ENCODE measurements around the gene PLIN1. TPM values are rescaled to one million over a fixed set of nuclear protein-coding genes. Genes with fewer than 3 reads are reported as not detected.
A peak's percentile ranks its signal among the peaks of the same experiment; 100 is the strongest.

PLIN1 gene
- total RNA-seq, 1 donor from 2014 or later, result 0.58 TPM

DNA sequence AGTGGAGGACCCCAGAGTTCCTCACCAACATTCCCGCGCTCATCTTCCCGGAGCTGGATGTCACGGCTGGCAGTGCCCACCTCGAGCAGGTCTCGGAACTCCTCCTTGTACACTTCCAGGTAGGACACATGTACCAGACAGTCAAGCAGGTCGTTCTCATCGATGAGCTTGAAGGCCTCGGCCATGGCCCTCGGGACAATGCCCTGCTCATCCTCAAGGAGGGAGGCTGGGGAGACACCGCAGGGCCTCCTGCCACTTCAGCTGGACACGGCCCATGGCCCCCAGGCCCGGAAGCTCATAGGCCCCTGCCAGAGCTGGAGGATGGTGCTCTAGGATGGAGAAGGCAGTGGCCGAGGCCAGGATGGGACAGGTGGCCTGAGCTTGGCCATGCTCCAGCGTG lies 29.5 kb downstream of the PLIN1 start:
- H3K27ac Mint-ChIP-seq, result no peak overlapping the region
- DNase-seq (ENCODE audit: extremely low spot score, unreplicated experiment), result no peak
- peaks cover 8% of the 10 kb centered on the region for H3K36me3 Mint-ChIP-seq
- H3K4me3 Mint-ChIP-seq, result no peak overlapping the region
- no peaks in the 10 kb centered on the region for H3K9me3 Mint-ChIP-seq
- peaks cover 4% of the 10 kb centered on the region for H3K27me3 Mint-ChIP-seq
- TF ChIP-seq, protein P1, sequence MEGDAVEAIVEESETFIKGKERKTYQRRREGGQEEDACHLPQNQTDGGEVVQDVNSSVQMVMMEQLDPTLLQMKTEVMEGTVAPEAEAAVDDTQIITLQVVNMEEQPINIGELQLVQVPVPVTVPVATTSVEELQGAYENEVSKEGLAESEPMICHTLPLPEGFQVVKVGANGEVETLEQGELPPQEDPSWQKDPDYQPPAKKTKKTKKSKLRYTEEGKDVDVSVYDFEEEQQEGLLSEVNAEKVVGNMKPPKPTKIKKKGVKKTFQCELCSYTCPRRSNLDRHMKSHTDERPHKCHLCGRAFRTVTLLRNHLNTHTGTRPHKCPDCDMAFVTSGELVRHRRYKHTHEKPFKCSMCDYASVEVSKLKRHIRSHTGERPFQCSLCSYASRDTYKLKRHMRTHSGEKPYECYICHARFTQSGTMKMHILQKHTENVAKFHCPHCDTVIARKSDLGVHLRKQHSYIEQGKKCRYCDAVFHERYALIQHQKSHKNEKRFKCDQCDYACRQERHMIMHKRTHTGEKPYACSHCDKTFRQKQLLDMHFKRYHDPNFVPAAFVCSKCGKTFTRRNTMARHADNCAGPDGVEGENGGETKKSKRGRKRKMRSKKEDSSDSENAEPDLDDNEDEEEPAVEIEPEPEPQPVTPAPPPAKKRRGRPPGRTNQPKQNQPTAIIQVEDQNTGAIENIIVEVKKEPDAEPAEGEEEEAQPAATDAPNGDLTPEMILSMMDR (conservative IDR thresholded peaks at IDR 0.05), result no peak
- peaks cover 12% of the 10 kb centered on the region for H3K4me1 Mint-ChIP-seq (ENCODE audit: unreplicated experiment)

DNA sequence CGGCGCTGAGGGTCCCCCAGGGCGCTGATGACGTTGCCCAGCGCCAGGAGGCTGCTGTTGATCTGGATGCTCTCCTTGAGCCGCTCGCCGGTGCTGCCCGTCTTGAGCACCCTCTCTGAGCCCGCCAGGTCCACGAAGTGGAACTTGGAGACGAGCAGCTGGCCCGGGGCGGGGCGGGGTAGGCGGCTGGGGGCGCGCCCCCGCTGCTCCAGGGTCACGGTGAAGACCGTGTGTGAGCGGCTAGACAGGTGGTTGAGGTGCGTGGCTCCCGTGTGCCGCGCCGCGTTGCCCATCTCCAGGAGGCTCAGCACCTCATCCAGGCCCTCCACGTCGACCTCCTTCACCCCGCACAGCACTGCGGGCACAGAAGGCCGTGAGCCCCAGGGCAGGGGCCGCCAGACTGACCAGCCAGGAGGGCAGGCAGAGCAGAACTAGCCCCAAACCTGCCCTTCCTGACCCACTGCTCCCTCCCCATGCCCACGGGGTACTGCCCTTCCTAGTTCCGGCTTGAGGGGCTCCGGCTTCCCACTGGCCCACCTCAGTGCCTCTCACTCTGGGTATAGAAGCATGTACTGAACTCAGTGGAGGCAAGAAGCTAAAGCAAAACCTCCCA lies 30.0 kb downstream of the PLIN1 start:
- Mint-ChIP-seq H3K4me1 (ENCODE audit: unreplicated experiment) (peaks cover 7% of the 10 kb centered on the region), H3K4me3 (no peak overlapping the region), H3K27me3 (no peaks in the 10 kb centered on the region), H3K9me3 (no peaks in the 10 kb centered on the region), H3K27ac (no peak overlapping the region), H3K36me3 (peaks cover 8% of the 10 kb centered on the region)
- TF ChIP-seq, protein P1 (conservative IDR thresholded peaks at IDR 0.05), result no peak
- DNase-seq (ENCODE audit: extremely low spot score, unreplicated experiment), result no peak

DNA sequence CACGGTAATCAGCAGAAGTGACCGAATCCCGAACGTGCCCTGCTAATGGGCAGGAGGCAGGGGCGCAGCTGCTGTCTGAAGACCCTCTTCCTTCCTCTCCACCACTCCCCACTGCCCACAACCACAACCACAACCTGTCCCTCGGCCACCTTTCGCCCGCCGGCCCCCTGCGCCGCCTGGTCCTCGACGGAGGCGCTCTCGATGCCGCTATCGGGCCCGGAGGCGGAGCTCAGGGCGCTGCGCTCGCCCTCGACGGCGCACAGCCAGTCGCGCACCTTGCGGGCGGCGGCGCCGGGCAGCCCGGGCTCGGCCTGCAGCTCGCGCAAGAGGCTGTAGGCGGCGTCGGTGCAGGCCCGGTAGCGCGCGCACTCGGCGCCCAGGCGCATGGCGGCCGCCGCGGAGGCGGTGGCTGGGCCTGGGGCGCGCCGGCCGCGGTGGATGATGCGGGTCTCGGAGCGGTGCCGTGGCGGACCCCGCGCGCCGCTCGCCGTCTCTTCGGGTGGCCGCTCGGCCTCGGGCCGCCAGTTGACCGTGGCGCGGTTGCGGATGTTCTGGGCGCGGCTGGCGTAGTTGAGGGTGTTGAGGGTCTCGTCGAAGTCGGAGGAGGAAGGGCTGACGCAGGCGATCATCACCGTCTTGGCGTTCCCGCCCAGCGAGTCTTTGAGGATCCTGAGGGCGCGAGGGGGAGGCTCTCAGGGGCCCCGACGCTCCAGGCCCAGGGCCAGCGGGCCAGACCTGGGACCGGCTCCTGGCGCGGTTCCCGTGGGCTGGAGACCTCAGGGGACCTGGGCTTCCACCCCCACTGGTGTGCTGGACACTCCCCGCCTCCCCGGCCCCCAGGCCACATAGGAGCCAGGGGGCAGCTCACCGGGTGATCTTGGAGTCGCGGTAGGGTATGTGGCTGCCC lies 30.8 kb downstream of the PLIN1 start:
- H3K4me1 Mint-ChIP-seq (ENCODE audit: unreplicated experiment), result peaks cover 7% of the 10 kb centered on the region
- DNase-seq (ENCODE audit: extremely low spot score, unreplicated experiment), result no peak
- no peak overlapping the region for H3K27ac Mint-ChIP-seq
- no peaks in the 10 kb centered on the region for H3K27me3 Mint-ChIP-seq
- H3K36me3 Mint-ChIP-seq, result peaks cover 8% of the 10 kb centered on the region
- H3K4me3 Mint-ChIP-seq, result no peak overlapping the region
- H3K9me3 Mint-ChIP-seq, result no peaks in the 10 kb centered on the region
- TF ChIP-seq, protein P1 (conservative IDR thresholded peaks at IDR 0.05), result no peak

DNA sequence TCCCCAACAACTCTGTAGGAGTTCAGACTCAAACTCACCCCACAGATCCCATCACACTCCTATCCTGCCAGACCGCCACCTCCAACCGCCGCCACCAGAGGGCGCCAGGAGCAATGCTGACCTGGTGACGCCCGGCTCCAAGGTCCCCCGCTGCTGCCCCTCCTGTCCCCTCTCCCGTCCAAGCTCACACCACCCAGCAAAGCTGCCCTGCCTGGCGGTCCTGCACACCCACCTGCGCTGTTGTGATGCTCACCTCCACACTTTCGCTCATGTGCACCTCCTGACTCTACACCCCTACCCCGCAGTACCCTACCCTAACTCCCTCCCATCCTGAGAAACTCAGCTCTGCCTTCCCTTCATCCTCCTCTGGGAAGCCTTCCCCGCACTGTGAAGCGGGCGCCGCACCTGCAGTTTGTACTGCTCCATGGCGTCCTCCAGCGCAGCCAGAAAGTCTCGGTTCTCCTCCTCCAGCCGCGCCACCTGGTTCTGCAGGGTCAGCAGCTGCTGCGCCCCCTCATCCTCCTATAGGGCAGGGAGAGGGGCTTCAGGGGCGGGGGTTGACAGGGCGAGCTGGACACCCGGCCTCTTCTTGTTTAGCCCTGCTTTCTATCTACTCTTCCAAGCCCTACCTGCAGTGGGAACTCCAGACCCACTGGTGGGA lies 31.8 kb downstream of the PLIN1 start:
- H3K9me3 Mint-ChIP-seq, result no peaks in the 10 kb centered on the region
- H3K4me3 Mint-ChIP-seq, result no peak overlapping the region
- TF ChIP-seq, protein P1 (conservative IDR thresholded peaks at IDR 0.05), result peak; percentile 90
- no peak overlapping the region for H3K27ac Mint-ChIP-seq
- DNase-seq (ENCODE audit: extremely low spot score, unreplicated experiment), result peak; percentile 86
- H3K4me1 Mint-ChIP-seq (ENCODE audit: unreplicated experiment), result peaks cover 4% of the 10 kb centered on the region
- H3K27me3 Mint-ChIP-seq, result no peaks in the 10 kb centered on the region
- peaks cover 8% of the 10 kb centered on the region for H3K36me3 Mint-ChIP-seq

DNA sequence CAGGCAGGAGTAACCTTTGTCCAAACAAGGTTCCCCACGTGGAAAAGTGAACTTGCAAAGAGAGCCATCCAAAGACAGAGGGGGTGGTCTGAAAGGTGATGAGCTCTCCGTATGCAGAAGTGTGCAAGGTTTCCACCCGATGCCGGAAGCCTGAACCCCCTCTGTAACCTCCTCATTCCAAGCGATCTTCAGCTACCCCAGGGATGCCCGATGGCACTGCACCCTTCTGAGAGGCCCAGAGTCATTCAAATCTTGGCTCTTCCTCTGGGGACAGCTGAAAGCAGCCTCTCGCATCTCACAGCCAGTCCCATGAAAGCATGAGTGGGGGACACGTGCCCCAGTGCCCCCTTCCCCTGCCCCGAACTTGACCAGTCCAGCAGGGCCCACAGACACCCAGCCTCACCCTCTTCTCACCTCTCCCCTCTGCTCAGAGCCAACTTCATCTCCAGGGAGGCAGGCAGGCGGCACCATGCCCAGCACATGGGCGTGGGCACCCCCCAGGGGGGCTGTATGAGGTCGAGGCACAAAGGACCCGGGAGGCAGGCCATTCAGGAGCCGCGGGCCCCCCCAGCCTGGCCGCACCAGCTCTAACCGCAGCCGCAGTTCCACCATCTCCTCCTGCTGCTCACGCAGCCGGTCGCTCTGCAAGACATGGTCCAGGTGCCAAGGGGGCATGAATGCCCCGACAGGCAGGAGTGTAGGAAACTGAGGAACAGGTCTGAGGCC lies 32.6 kb downstream of the PLIN1 start:
- Mint-ChIP-seq H3K9me3 (no peaks in the 10 kb centered on the region), H3K27ac (no peak overlapping the region), H3K36me3 (peaks cover 7% of the 10 kb centered on the region), H3K4me1 (ENCODE audit: unreplicated experiment) (peaks cover 4% of the 10 kb centered on the region), H3K27me3 (no peaks in the 10 kb centered on the region), H3K4me3 (no peak overlapping the region)
- TF ChIP-seq, protein P1 (conservative IDR thresholded peaks at IDR 0.05), result no peak
- no peak for DNase-seq (ENCODE audit: extremely low spot score, unreplicated experiment)

All from type B pancreatic cell (in vitro differentiated cells).